NCI-H1436 treated with DMSO at 0.1 percent for 48 hours (cell line): Measurements from ENCODE around the gene SEMA4B.

Experiments used
- DNase-seq: peaks from one replicate; lab custom pipeline; 2025; lab: John Stamatoyannopoulos, UW

Gene SEMA4B

GRCh38 chr15:90225504-90226234, 24.5 kb downstream of the SEMA4B start:
- no peak for DNase-seq

- no peak for DNase-seq
Observed at GRCh38 chr15:90227336-90227735, 26.2 kb downstream of the SEMA4B start.

GRCh38 chr15:90227816-90228772, 27.0 kb downstream of the SEMA4B start:
- no peak for DNase-seq

GRCh38 chr15:90228960-90229359, 27.8 kb downstream of the SEMA4B start:
- DNase-seq, result no peak

- no peak for DNase-seq
Observed at GRCh38 chr15:90230071-90230494, 29.0 kb downstream of the SEMA4B start.

GRCh38 chr15:90230610-90231009, 29.5 kb downstream of the SEMA4B start:
- DNase-seq, result no peak

GRCh38 chr15:90231028-90232017, 30.2 kb downstream of the SEMA4B start:
- DNase-seq, result no peak

- no peak for DNase-seq
Observed at GRCh38 chr15:90232196-90232595, 31.1 kb downstream of the SEMA4B start.

GRCh38 chr15:90232941-90233386, 31.8 kb downstream of the SEMA4B start:
- no peak for DNase-seq

- DNase-seq, result no peak
Observed at GRCh38 chr15:90233387-90234095, 32.4 kb downstream of the SEMA4B start, which contains the start of gene CIB1. CIB1 (minus strand) TSS chr15:90233941; CDS start chr15:90233885, 56 bp downstream.

- DNase-seq, result peak; percentile 35
Observed at GRCh38 chr15:90234096-90234988, 33.2 kb downstream of the SEMA4B start, which contains the start of gene GDPGP1. GDPGP1 (plus strand) TSS chr15:90234209; CDS start chr15:90240909, 6,700 bp downstream.

- no peak for DNase-seq
Observed at GRCh38 chr15:90239371-90239770, 38.2 kb downstream of the SEMA4B start.

GRCh38 chr15:90240856-90241255, 39.7 kb downstream of the SEMA4B start:
- no peak for DNase-seq

- DNase-seq, result no peak
Observed at GRCh38 chr15:90241343-90242192, 40.4 kb downstream of the SEMA4B start.

GRCh38 chr15:90243943-90244639, 43.0 kb downstream of the SEMA4B start:
- DNase-seq, result no peak

- DNase-seq, result no peak
Observed at GRCh38 chr15:90248789-90249202, 47.7 kb downstream of the SEMA4B start.

GRCh38 chr15:90249203-90249863, 48.2 kb downstream of the SEMA4B start, which contains the start of gene TTLL13:
TTLL13 (plus strand) TSS chr15:90249556; CDS start chr15:90250631, 1,075 bp downstream.
- DNase-seq, result peak; percentile 48
